Upper lobe of right lung (tissue), 1 donor: ENCODE data around the gene MYH9. TPM values are rescaled to one million over a fixed set of nuclear protein-coding genes. Genes with fewer than 3 reads are reported as not detected.

Source experiments
- ATAC-seq: fragments of 200-7000 bp; cut with Tn5 transposase; one replicate; pipeline ENCODE4 v1.9.1; 2020; ENCODE audit warnings: mild to moderate bottlenecking, moderate library complexity
- DNase-seq: peaks from one replicate; pipeline ENCODE4 v3.0.0-alpha.2; 2020
- H3K27ac ChIP-seq: fragments of 200-600 bp; one replicate; pipeline ENCODE4 v1.8.0; 2022
- H3K27me3 ChIP-seq: fragments of 200-600 bp; one replicate; pipeline ENCODE4 v1.8.0; 2022; ENCODE audit warnings: mild to moderate bottlenecking
- H3K36me3 ChIP-seq: fragments of 200-600 bp; one replicate; pipeline ENCODE4 v1.8.0; 2022
- H3K4me1 ChIP-seq: fragments of 200-600 bp; one replicate; pipeline ENCODE4 v1.8.0; 2022
- H3K4me3 ChIP-seq: fragments of 200-600 bp; one replicate; pipeline ENCODE4 v1.8.0; 2022; ENCODE audit warnings: mild to moderate bottlenecking
- H3K9me3 ChIP-seq: fragments of 200-600 bp; one replicate; pipeline ENCODE4 v1.8.0; 2022
- intact Hi-C: fragments of 100-400 bp; cut with DNase I; formaldehyde crosslinking; loops from one replicate; pipeline ENCODE4 v1.11.0; 2022
- total RNA-seq: library from RNA; stranded (reverse); fragmentation: NEBNext Ultra II Directional; extraction: Animal tissue kit (Norgen Biotek cat#: 25700); gene quantifications from one replicate; pipeline ENCODE4 v1.2.1, GENCODE V29; 2021
- TF ChIP-seq, protein P1 (sequence below): fragments of 200-600 bp; IDR thresholded peaks from one replicate; pipeline ENCODE4 v1.8.0; 2022; ENCODE audit warnings: antibody characterized with exemption
- donor health status: DM: no; HTN: yes; CAD: no; lungs with severe emphysema.

MYH9 gene
- total RNA-seq, 1 donor from 2014 or later = 842 TPM

DNA sequence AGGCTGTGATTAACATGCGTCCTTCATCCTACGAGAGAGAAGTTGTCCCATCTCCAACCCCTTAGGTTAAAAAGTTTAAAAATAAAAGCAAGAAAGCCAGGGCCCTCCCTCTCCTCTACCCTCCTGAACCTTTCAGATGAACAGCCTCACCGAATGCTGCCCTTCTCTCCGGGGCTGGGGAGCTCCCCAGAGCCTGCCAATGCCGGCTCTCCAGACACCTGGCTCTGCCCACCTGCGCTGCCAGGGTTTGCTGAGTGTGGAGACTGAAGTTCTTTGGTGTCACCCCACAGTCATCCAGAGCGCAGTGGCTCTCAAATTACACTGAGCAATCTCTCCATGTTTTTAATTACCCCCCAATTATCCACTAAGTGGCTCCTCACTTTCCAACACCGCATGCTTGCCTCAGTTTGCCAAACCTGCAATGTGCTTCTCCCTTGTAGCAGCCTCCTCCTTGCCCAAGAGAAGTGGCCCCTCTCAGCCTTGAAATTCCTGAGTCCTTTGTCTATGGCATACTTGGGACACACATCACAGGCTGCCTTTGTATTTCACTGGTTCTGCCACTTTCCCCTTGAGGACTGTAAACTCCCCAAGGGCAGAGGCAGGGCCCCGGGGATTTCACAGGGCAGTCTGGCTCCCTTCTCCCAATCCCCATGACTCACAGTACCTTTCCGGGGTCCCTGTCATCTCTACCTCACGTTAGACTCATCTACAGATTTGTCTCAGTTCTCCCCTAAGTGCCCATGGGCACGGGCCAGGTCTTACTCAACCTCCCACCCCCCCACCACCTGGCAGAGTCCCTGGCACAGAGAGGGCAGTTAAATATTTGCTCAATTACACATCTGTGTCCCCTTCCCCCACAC lies 2.0 kb downstream of the MYH9 start:
- TF ChIP-seq, protein P1, sequence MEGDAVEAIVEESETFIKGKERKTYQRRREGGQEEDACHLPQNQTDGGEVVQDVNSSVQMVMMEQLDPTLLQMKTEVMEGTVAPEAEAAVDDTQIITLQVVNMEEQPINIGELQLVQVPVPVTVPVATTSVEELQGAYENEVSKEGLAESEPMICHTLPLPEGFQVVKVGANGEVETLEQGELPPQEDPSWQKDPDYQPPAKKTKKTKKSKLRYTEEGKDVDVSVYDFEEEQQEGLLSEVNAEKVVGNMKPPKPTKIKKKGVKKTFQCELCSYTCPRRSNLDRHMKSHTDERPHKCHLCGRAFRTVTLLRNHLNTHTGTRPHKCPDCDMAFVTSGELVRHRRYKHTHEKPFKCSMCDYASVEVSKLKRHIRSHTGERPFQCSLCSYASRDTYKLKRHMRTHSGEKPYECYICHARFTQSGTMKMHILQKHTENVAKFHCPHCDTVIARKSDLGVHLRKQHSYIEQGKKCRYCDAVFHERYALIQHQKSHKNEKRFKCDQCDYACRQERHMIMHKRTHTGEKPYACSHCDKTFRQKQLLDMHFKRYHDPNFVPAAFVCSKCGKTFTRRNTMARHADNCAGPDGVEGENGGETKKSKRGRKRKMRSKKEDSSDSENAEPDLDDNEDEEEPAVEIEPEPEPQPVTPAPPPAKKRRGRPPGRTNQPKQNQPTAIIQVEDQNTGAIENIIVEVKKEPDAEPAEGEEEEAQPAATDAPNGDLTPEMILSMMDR = no peak
- ATAC-seq (peak; percentile 6), DNase-seq (peak; percentile 88)
- Histone ChIP-seq H3K36me3 (peaks cover 17% of the 10 kb centered on the region), H3K27me3 (no peaks in the 10 kb centered on the region), H3K4me3 (peak overlapping the region; percentile 96), H3K9me3 (no peaks in the 10 kb centered on the region), H3K4me1 (peaks cover 58% of the 10 kb centered on the region), H3K27ac (peak overlapping the region; percentile 96)
- intact Hi-C loops = loop anchor here (5.0 to 10.0 kb wide), 2 partner anchors 51 to 82 kb away; no protein-coding TSS in a partner anchor

DNA sequence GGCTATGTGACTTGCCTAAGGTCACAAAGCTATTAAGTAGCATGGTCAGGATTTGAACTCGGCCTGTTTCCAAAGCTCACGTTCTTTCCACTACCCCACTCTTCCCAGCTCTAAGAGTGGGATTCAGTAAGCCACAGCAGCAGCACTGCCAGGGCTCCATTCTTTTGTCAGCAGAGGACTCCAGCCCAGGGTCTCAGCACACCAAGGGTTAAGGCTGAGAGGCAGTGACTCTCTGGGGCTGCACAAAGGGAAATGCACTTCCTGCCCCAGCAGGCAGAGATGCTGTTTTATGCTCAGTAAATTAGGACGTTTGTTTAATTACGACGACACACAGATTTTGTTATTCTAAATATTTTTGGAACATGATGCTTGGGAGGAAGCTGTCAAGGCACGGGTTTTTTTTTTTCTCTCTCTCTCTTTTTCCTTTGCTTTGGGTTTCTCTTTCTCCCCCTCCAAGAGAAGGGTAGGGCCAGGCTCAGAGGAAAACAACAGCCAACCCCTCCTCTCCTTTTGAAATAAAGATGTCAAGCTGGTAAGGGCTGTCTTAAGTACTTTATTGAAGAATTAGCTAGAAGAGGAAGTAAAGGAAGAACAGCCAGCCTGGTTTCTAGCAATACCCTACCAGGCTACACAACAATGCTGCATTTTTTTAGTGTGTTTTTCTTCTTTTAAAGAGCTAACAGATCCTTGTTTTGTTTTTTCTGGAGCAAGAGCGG lies 2.8 kb downstream of the MYH9 start:
- TF ChIP-seq, protein P1 = peak; percentile 22
- Histone ChIP-seq H3K4me3 (peak overlapping the region; percentile 96), H3K27me3 (no peaks in the 10 kb centered on the region), H3K4me1 (peaks cover 64% of the 10 kb centered on the region), H3K36me3 (peaks cover 25% of the 10 kb centered on the region), H3K27ac (peak overlapping the region; percentile 96), H3K9me3 (no peaks in the 10 kb centered on the region)
- intact Hi-C loops = loop anchor here (5.0 to 10.0 kb wide), 2 partner anchors 50 to 82 kb away; no protein-coding TSS in a partner anchor
- ATAC-seq (no peak), DNase-seq (no peak)

DNA sequence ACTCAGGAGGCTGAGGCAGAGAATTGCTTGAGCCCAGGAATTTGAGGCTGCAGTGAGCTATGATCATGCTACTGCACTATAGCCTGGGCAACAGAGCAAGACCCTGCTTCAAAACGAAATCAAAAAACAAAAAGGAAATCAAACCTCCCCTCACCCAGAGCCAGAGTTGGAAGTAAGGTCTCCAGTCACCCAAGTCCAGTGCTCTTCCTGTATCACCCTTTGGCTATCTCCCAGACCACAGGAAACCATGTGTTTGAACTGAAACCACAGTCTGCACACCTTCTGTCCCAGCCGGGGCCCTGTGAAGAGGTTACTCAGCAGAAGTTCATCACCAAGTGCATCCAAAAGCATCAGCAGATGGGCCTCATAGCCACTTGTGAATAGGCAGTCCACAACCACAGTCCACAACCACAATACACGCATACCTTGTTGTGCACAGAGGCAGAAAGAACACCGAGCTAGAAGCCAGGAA lies 4.6 kb downstream of the MYH9 start:
- peak overlapping the region; percentile 96 for H3K27ac ChIP-seq
- H3K27me3 ChIP-seq = no peaks in the 10 kb centered on the region
- H3K36me3 ChIP-seq = peaks cover 29% of the 10 kb centered on the region
- DNase-seq = no peak
- H3K4me1 ChIP-seq = peaks cover 79% of the 10 kb centered on the region
- intact Hi-C loops = loop anchor here (10.0 kb wide), 1 partner anchor 48 kb away; no protein-coding TSS in a partner anchor
- TF ChIP-seq, protein P1 = no peak
- no peaks in the 10 kb centered on the region for H3K9me3 ChIP-seq
- no peak for ATAC-seq
- peak overlapping the region; percentile 96 for H3K4me3 ChIP-seq

DNA sequence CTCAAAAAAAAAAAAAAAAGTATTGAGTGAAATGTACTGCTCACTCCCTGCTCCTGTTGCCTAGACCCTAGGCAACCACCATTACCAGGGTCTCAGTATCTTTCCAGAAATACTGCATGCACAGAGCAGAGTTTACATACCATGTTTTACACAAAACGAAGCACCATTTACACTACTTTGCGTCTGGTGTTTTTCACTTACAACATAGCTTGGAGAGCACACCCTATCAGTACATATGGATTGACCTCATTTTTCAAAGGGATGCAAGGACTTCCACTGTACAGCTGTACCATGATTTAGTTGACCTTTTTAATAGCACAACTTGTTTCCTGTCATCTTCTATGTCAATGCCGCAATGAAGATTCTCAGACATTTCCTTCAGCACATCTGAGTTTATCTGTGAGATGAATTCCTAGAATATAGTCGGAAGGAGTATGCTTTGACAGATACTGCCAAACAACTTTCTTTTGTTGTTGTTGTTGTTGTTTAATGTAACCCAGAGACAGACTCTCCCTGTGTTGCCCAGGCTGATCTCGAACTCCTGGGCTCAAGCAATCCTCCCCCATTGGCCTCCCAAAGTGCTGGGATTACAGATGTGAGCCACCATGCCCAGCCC lies 6.1 kb downstream of the MYH9 start:
- no peak overlapping the region for H3K4me3 ChIP-seq
- TF ChIP-seq, protein P1 = no peak
- peaks cover 94% of the 10 kb centered on the region for H3K4me1 ChIP-seq
- no peak for DNase-seq
- no peak for ATAC-seq
- peak overlapping the region; percentile 63 for H3K27ac ChIP-seq
- H3K27me3 ChIP-seq = no peaks in the 10 kb centered on the region
- peaks cover 35% of the 10 kb centered on the region for H3K36me3 ChIP-seq
- intact Hi-C loops = loop anchor here (10.0 kb wide), 1 partner anchor 47 kb away; no protein-coding TSS in a partner anchor
- no peaks in the 10 kb centered on the region for H3K9me3 ChIP-seq

DNA sequence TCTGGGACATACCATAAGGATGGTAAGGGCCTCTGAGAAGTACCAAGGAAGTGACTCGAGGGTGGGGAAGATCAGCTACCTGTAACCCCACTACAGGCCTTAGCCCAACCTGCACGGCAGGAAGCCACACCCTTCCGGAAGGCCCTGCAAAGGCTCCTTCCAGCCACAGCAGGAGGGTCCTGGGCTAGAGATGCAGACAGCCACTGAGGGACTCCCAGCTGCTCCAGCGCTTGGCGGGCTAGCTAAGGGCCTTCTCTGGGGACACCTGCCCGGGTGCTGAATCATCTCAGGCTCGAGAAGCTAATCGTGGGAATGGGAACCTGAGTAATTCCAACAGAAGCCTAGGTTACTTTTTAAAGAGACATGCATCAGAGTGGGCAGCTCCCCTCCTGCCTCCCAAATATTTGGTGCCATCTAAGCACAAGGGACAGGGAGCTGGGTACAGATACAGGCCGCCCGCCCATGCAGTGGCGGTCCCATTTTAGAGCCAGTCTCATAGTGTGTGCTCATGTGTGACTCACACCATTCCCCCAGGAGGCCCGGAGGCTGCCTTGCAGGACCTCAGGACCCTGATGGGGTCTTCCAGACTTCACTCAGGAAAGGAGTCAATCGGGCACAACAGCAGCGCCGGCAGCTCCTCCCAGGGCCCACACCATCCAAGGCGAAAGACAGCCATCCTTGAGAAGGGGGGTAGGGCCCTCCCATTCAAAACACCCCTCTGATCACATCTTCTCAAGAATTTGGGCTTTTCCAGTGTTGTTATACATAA lies 8.0 kb downstream of the MYH9 start:
- ATAC-seq = no peak
- Histone ChIP-seq H3K27me3 (no peaks in the 10 kb centered on the region), H3K4me1 (peaks cover 98% of the 10 kb centered on the region), H3K4me3 (peak overlapping the region; percentile 21), H3K27ac (peak overlapping the region; percentile 71), H3K36me3 (peaks cover 39% of the 10 kb centered on the region), H3K9me3 (no peaks in the 10 kb centered on the region)
- TF ChIP-seq, protein P1 = no peak
- no peak for DNase-seq
- intact Hi-C loops = loop anchor here (10.0 kb wide), 1 partner anchor 45 kb away; no protein-coding TSS in a partner anchor
